ENCODE measurements around the gene ABCG8.

DNA sequence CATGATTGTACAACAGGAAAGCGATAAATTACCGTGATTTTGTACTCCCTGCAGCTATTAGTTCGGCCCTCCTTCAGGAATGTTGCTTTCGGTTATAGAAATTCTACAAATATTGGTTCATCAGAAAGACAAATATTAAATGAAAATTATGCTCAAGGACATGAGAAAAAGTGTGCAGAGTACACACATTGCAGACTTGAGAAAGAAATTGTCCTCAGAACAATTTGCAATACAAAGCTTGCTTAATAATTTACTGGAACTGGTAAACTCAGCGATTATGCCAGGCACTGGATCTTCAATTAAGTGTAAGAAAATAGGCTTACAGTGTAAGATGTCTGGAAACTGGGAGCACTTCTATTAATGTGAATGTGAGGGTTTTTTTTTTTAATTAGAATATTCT lies 45.9 kb downstream of the ABCG8 start:
- TF ChIP-seq, protein P1, sequence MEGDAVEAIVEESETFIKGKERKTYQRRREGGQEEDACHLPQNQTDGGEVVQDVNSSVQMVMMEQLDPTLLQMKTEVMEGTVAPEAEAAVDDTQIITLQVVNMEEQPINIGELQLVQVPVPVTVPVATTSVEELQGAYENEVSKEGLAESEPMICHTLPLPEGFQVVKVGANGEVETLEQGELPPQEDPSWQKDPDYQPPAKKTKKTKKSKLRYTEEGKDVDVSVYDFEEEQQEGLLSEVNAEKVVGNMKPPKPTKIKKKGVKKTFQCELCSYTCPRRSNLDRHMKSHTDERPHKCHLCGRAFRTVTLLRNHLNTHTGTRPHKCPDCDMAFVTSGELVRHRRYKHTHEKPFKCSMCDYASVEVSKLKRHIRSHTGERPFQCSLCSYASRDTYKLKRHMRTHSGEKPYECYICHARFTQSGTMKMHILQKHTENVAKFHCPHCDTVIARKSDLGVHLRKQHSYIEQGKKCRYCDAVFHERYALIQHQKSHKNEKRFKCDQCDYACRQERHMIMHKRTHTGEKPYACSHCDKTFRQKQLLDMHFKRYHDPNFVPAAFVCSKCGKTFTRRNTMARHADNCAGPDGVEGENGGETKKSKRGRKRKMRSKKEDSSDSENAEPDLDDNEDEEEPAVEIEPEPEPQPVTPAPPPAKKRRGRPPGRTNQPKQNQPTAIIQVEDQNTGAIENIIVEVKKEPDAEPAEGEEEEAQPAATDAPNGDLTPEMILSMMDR (IDR thresholded peaks at IDR 0.05) = no peak
- TF ChIP-seq POLR2A (IDR thresholded peaks at IDR 0.05) = no peak
